Measurements from ENCODE around the gene ZNF618.

ZNF618 gene

DNA sequence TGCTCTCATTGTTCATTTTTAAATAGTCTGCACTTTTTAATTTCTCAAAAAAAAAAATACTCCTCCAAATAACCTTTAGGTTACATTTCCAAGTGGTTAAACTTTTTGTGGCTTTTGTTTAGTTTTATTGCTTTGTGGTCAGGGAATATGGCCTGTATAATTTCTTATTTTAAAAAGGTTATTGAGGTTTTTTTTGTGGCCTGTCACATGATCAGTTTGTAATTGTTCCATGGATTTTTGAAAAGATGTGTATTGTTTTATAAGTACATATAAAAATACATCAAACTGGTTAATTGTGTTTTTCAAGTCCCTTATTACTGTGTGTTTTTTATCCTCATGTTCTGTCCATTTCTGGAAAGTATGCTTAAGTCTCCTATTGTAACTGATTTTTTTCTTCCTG is 64.0 kb downstream of the ZNF618 start:
- DNase-seq: no peak

- no peak for DNase-seq
Observed at GRCh38 chr9:113941056-113941455, 64.9 kb downstream of the ZNF618 start.

DNA sequence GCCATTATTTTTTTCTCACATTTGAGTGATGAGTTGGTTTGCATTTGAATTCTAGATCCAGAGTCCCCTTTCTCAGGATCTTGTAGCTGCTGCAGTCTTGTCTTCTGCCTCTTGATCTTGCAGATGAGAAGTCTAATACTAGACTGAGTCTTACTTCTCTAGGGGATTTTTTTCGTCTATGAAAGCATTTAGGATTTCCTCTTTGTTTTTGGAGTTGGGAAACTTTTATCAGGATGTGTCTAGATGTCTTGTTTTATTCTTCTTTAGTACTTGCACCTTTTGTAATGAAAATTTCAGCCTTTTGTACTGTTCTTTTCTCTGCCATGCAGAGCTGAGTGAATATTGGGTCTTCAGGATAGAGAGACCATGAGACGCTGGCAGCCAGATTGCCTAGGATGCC is 65.4 kb downstream of the ZNF618 start:
- no peak for DNase-seq

DNA sequence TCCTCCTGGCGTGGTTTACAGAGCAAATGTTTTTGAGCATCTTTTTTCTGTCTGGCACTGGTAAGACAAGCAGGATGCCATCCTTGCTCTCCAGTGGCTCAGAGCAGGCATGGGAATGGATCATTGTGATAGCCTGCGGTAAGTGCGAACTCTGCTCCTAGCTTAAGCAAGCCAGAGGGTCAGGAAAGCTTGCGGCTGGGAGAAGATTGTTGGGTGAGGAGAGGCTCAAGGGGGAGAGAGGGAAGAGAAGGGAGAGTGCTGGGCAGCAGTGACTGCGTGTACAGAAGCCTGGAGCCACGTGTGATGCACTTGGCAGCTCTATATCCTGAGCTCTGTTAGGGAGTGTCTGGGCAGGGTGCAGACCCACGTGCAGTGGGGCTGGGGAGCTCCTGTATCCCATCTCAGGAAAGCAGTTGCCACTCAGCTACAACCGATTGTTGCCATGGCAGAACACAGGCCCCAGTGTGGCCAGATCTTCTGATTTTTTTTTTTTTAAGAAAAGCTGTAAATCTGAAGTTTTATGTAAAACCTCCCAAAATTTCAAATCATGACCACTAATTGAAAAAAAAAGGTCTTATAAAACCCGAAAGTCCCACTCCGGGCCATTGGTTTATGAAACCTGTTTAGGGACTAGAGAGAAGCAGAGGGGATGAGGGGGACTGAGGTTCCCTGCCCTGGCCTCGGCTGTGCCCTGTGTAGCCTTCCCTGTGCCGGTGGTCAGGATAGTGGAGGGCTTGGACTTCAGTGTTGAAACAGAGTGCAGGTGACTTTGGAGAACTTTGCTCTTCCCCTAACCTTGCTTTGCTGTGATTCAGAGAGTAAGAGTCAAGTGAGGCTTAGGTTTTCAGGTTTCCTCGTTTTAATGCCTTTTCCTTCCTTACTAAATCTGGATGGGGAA is 67.3 kb downstream of the ZNF618 start:
- DNase-seq: no peak

DNA sequence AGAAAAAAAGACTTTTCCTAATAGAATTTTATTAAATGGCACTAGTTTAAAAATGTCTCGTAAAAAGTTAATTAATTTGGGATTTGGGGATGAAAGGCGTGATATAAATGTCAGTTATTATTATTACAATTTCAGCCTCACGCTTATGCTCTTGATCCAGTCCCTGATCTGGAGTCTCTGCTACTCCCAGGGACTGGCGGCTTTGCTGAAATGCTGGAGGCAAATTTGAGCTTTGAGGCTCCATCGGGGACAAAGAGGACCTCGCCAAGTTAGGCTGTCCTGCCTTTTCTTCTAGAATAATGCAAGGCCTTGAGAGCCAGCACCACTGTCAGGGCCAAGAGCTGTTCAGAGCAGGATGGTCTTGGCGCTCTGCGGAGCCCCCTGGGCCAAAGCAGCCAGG is 69.7 kb downstream of the ZNF618 start:
- no peak for DNase-seq

DNA sequence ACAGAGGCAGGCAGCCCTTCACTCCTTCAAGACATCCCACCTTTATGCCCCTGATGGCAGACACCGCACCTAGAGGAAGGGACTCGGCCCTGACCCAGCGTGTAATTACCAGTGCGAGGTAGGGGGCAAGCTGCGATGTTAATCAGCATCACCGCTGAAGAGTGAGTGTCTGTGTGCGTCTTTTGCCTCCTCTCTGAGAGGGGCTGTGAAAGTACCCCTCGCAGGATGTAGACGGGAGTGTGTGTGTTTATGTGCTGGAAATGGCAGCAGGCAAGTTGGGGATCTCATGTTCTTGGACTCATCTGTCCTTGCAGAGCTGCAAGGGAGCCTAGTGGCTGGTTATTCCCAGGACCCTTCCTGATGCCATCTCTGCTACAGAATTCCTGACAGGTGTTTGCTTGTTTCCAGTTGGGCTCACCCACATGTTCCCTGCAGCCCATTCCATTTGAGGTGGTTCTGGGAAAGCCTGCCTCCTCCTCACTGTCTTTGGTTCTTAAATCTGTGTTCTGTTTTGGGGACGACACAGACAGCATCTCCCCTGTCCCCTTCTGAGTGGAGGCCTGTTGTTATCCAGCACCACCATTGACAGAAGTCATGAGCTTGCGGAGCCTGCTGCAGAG is 70.5 kb downstream of the ZNF618 start:
- DNase-seq: no peak

DNA sequence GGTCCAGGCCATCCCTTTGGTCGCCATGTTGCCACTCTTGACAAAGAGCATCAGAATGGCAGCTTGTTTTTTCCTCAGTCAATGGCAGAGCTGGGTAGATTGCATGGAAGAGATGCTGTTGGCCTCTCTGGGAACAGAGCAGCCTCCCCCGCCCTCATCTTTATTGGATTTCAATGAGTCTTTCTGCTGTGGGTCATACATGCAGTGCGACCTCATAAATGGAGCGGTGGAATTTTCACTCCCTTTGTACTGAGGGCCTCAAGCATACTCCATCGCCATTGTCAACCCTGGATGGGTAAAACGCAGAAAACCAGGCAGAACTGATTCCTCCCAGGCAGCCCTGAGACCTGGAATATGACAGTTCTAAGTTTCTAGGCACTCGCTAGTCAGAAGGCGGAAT is 71.8 kb downstream of the ZNF618 start:
- DNase-seq: no peak

- DNase-seq: no peak
Observed at GRCh38 chr9:113948891-113949570, 72.9 kb downstream of the ZNF618 start.

GRCh38 chr9:113949571-113950078 is 73.5 kb downstream of the ZNF618 start:
- no peak for DNase-seq

- DNase-seq: no peak
Observed at GRCh38 chr9:113950195-113951031, 74.3 kb downstream of the ZNF618 start.

- DNase-seq: no peak
Observed at GRCh38 chr9:113951032-113951372, 74.9 kb downstream of the ZNF618 start.

DNA sequence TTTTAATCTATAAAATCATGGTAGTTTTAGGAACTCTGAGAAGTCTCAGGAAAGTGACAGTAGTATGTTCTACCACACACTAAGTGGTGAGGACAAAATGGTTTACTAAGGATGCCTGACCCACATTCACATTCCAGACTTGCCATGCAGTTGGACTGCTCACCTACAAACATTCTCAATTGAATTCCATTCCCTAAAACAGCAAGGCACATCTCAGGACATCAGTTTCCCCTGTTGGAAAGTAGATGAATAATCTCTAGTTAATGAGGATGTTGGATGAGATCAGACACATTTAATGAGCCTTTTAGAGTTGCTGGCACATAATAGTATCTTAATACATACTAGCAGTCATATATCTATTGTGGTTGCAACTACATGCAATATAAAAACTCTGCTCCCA is 76.6 kb downstream of the ZNF618 start:
- no peak for DNase-seq

DNA sequence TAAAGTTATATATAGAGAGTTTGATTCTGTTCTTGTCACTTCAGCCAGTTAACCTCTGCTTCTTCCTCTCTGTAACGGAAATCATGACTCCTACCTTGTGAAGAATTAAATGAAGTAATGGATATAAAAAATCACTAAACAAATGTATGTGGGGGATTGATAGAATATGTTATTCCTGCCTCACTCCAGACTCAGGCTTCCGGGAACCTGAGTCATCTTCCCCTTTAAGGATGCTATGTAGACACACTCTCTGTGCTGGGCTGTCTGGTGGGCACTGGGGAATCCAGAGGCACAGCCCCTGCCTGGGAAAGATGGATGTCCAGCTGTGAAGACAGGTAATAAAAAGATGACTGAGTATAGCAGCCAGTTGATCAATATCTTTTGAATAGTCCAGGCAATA is 77.4 kb downstream of the ZNF618 start:
- DNase-seq: no peak

- no peak for DNase-seq
Observed at GRCh38 chr9:113954591-113954990, 78.5 kb downstream of the ZNF618 start.

- DNase-seq: no peak
Observed at GRCh38 chr9:113955076-113955752, 79.1 kb downstream of the ZNF618 start.

DNA sequence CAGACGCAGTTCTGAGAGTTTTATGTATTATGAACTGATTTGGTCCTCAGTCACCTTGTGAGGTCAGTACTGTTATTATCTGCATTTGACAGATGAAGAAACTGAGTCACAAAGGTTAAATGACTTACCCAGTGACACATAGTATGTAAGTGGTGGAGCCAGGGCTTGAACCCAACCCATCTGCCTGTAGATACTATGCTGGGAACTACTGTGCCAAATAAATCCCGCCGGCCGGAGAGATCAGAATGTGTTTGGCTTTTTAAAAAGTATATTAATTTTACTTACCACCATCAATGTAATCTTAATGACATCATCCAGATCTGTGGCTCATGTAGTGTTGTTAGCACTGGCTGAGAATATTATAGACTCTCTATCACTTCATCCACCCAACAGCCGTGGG is 80.8 kb downstream of the ZNF618 start:
- DNase-seq: no peak

- DNase-seq: no peak
Observed at GRCh38 chr9:113957351-113957750, 81.2 kb downstream of the ZNF618 start.

DNA sequence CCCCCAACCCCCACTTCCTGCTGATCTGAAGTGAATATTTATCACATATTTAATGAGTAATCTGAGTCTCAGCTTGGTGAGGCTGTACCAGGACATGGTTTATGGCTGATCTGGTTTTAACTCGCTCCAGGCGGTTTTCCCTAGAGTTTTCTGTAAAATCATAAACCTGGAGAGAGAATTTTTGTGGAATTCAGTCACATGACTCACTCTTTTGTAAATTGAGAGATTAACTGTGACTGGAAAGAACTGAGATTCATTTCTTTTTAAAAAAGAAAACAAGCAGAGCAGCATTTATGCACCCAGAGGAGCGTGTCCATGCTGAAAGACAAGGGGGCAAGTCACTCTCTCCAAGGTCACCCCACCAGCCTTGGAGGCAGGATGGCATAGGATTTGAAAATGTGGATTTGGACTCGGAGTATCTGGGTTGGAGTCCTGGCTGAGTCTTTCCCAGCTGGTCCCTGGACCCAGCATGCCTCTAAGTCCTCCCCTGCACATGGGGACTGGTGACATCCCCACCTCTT is 81.8 kb downstream of the ZNF618 start:
- no peak for DNase-seq

DNA sequence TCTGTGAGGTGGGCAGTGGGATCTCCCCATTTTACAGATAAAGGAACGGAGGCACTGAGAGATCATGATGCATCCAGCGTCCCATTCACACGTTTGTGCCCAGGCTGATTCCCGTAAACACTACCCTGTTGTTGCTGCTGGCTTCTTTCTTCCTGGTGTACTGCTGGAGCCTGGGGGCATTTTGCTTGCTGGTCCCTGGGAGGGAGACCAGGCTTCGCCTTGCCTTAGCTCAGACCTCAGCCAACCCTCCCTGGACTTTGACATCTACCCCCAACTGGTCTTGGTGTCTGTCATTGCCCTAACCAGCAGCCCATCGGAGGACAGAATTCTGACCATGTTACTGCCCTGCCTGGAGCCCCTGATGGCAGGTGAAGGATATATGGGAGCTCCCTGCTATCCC is 82.4 kb downstream of the ZNF618 start:
- DNase-seq: no peak

GRCh38 chr9:113960768-113961167 is 84.7 kb downstream of the ZNF618 start:
- DNase-seq: no peak

DNA sequence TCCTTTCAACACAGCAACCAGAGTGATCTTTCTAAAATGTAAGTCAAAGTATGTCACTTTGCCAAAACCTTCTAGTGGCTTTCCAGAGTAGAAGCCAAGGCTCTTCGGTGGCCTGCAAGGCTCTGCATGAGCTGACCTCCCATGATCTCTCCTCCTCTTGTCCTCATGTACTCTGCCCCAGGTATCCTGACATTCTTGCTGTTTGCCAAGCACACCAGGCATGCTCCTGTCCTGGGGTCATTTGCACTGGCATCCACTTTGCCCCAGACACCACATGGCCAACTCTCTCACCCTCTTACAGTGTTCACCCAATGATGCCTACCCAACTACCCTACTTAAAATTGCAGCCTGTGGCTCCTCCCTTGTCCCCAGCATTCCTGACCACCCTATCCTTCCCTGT is 86.3 kb downstream of the ZNF618 start:
- DNase-seq: no peak

GRCh38 chr9:113963017-113963620 is 87.0 kb downstream of the ZNF618 start:
- no peak for DNase-seq
